ENCODE data around the gene CALD1.

CALD1 gene

GRCh38 chr7:134845461-134845860, 66.0 kb downstream of the CALD1 start:
- no peak overlapping the region for H3K9ac ChIP-seq (ENCODE audit: low read length)
- no peak overlapping the region for H2AFZ ChIP-seq (ENCODE audit: low read length)
- no peaks in the 10 kb centered on the region for H3K4me1 ChIP-seq (ENCODE audit: insufficient read depth, low read length, severe bottlenecking)
- no peak overlapping the region for H3K27ac ChIP-seq (ENCODE audit: low read depth, low read length, poor library complexity, severe bottlenecking)
- no peaks in the 10 kb centered on the region for H3F3A ChIP-seq (ENCODE audit: insufficient read depth, low read length)
- no peak overlapping the region for H3K4me3 ChIP-seq (ENCODE audit: low read depth, low read length, poor library complexity, severe bottlenecking)
- H3K27me3 ChIP-seq (ENCODE audit: insufficient read depth, low read length), result peaks cover 2% of the 10 kb centered on the region; the same call in 1 of the 2 replicates
- H3K4me2 ChIP-seq (ENCODE audit: low read length), result no peak overlapping the region
- H3K36me3 ChIP-seq (ENCODE audit: insufficient read depth, low read length), result no peaks in the 10 kb centered on the region
- no peaks in the 10 kb centered on the region for H4K20me1 ChIP-seq (ENCODE audit: insufficient read depth, low read length)
- TF ChIP-seq EZH2 (IDR thresholded peaks at IDR 0.05; ENCODE audit: borderline replicate concordance, low read length), result no peak
- TF ChIP-seq, protein P1, sequence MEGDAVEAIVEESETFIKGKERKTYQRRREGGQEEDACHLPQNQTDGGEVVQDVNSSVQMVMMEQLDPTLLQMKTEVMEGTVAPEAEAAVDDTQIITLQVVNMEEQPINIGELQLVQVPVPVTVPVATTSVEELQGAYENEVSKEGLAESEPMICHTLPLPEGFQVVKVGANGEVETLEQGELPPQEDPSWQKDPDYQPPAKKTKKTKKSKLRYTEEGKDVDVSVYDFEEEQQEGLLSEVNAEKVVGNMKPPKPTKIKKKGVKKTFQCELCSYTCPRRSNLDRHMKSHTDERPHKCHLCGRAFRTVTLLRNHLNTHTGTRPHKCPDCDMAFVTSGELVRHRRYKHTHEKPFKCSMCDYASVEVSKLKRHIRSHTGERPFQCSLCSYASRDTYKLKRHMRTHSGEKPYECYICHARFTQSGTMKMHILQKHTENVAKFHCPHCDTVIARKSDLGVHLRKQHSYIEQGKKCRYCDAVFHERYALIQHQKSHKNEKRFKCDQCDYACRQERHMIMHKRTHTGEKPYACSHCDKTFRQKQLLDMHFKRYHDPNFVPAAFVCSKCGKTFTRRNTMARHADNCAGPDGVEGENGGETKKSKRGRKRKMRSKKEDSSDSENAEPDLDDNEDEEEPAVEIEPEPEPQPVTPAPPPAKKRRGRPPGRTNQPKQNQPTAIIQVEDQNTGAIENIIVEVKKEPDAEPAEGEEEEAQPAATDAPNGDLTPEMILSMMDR (IDR thresholded peaks at IDR 0.05; ENCODE audit: low read length), result peak; percentile 69
- no peaks in the 10 kb centered on the region for H3K79me2 ChIP-seq (ENCODE audit: insufficient read depth, low read length)
- H3K9me3 ChIP-seq (ENCODE audit: low read length), result no peaks in the 10 kb centered on the region
- no peaks in the 10 kb centered on the region for H3K9me2 ChIP-seq (ENCODE audit: low read depth, low read length)

- Histone ChIP-seq H4K20me1 (ENCODE audit: insufficient read depth, low read length) (no peaks in the 10 kb centered on the region), H2AFZ (ENCODE audit: low read length) (no peak overlapping the region), H3K9me2 (ENCODE audit: low read depth, low read length) (no peaks in the 10 kb centered on the region), H3K9me3 (ENCODE audit: low read length) (no peaks in the 10 kb centered on the region), H3K4me3 (ENCODE audit: low read depth, low read length, poor library complexity, severe bottlenecking) (no peak overlapping the region), H3K4me2 (ENCODE audit: low read length) (no peak overlapping the region), H3K36me3 (ENCODE audit: insufficient read depth, low read length) (no peaks in the 10 kb centered on the region), H3K9ac (ENCODE audit: low read length) (no peak overlapping the region), H3K27me3 (ENCODE audit: insufficient read depth, low read length) (peaks cover 2% of the 10 kb centered on the region; the same call in 1 of the 2 replicates), H3K79me2 (ENCODE audit: insufficient read depth, low read length) (no peaks in the 10 kb centered on the region), H3K4me1 (ENCODE audit: insufficient read depth, low read length, severe bottlenecking) (no peaks in the 10 kb centered on the region), H3K27ac (ENCODE audit: low read depth, low read length, poor library complexity, severe bottlenecking) (no peak overlapping the region), H3F3A (ENCODE audit: insufficient read depth, low read length) (no peaks in the 10 kb centered on the region)
- TF ChIP-seq EZH2 (IDR thresholded peaks at IDR 0.05; ENCODE audit: borderline replicate concordance, low read length), result no peak
- TF ChIP-seq, protein P1 (IDR thresholded peaks at IDR 0.05; ENCODE audit: low read length), result no peak
Measured at GRCh38 chr7:134847851-134848588, 68.6 kb downstream of the CALD1 start.

DNA sequence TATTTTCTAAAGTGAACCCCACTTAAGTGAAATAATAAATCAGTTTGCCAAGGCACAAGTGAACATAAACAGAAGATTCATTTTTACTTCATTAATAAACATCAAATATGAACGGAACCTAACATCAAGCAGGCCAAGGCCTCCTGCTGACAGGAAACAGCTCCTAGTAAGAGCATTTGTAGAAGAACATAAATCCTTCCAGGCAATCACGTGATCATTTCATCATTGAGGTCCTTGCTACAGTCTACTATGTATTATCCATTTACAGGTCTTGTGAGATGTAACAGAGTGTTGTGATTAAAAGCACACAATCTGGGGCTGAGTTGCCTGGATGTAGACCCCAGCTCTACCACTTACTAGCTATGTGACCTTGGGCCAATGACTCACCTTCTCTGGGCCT, 70.6 kb downstream of the CALD1 start:
- TF ChIP-seq, protein P1 (IDR thresholded peaks at IDR 0.05; ENCODE audit: low read length), result no peak
- TF ChIP-seq EZH2 (IDR thresholded peaks at IDR 0.05; ENCODE audit: borderline replicate concordance, low read length), result no peak
- no peak overlapping the region for H3K9ac ChIP-seq (ENCODE audit: low read length)
- peaks cover 2% of the 10 kb centered on the region; the same call in 1 of the 2 replicates for H3K27me3 ChIP-seq (ENCODE audit: insufficient read depth, low read length)
- H3K4me3 ChIP-seq (ENCODE audit: low read depth, low read length, poor library complexity, severe bottlenecking), result no peak overlapping the region
- H2AFZ ChIP-seq (ENCODE audit: low read length), result no peak overlapping the region
- no peaks in the 10 kb centered on the region for H3K9me2 ChIP-seq (ENCODE audit: low read depth, low read length)
- no peaks in the 10 kb centered on the region for H3K4me1 ChIP-seq (ENCODE audit: insufficient read depth, low read length, severe bottlenecking)
- H3K9me3 ChIP-seq (ENCODE audit: low read length), result no peaks in the 10 kb centered on the region
- H3K36me3 ChIP-seq (ENCODE audit: insufficient read depth, low read length), result no peaks in the 10 kb centered on the region
- H3F3A ChIP-seq (ENCODE audit: insufficient read depth, low read length), result no peaks in the 10 kb centered on the region
- H3K4me2 ChIP-seq (ENCODE audit: low read length), result no peak overlapping the region
- H3K27ac ChIP-seq (ENCODE audit: low read depth, low read length, poor library complexity, severe bottlenecking), result no peak overlapping the region
- H4K20me1 ChIP-seq (ENCODE audit: insufficient read depth, low read length), result no peaks in the 10 kb centered on the region
- H3K79me2 ChIP-seq (ENCODE audit: insufficient read depth, low read length), result no peaks in the 10 kb centered on the region

All from OCI-LY1 (cell line).